ENCODE results near the gene MXD1. TPM values are rescaled to one million over a fixed set of nuclear protein-coding genes. Genes with fewer than 3 reads are reported as not detected.

MXD1 gene
- total RNA-seq, 1 experiment from 2014 or later, result 2.2 TPM

DNA sequence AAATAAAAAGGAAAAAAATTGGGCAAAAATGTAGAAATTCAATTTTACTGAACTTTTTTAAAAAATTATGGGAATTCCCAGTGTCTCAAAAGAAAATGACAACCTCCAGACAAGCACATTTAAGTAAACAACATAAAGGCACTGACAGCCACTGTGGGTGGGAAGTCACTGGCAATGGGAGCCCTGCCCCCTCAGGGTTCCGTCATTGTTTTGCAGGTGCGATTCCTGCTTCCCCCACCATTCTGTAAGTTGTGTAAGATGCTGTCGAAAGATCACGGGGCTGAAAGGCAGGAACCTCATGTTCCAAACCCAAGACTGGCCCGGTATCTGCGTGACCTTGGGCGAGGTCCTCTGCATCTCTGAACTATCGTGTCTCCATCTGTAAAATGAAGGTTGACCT, 62.3 kb downstream of the MXD1 start:
- DNase-seq (ENCODE audit: low spot score), result no peak

DNA sequence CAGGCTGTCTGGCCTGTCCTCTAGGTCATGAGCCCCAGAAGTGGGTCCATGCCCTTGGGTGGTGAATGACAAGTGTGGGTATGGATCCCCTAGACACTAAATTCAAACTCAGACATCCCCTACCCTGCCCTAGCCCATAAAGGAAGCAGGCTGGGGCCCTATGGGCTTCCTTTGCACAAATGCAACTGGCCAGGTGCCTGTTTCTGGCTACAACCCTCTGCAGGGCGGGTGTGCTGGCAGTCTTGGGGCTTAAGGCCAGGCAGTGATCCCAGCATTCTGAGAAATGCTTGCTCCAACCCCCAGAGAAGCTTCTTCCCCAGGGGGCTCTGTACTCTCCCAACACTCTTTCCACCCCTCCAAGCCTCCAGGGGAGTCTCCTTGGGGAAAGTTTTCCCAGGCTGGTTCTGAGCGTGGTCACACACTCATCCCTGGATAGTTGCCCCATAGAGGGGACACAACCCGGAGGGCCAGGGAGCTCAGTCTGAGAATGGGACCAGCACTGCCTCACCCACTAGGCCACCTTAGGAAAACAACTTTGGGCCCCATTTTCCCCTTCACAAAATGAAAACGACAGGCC, 63.1 kb downstream of the MXD1 start:
- no peak for DNase-seq (ENCODE audit: low spot score)

DNA sequence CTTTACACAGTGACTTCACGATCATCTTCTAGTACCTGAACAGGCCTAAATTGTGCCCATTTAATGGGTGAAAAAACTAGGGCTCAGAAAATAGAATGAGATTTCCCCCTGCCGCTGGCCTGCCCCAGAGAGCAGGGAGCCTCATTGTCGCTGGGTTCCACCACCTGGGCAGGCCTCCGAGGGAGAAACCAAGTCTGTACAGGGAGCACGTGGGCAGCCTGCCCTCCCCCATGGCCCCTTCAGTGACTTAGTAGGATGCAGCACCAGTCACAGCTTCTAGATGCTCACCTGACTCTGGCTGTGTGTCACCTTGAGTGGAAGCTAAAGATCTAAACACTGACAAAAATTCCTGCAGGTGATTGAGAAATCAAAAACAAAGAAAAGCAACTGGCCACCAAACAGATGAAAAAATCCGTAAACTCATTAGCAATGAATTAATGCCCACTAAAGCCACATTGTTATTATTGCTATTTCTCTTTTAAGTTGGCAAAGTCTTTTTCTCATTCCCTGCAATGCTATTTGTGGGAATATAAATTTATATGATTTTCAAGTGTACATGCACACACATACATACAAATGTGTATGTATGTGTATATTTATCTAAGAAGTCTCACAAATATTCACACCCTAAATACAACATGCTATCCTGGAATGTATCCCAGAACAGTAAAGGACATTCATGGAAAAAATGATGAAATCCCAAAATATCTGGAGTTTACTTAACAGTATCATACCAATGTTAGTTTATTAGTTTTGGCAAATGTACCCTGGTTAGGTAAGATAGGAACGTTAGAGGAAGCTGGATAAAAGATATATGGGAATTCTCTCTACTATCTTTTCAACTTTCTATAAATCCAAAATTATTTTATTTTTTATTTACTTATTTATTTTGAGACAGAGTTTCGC, 65.2 kb downstream of the MXD1 start:
- DNase-seq (ENCODE audit: low spot score), result no peak

GRCh38 chr2:69983392-69983966, 68.6 kb downstream of the MXD1 start:
- no peak for DNase-seq (ENCODE audit: low spot score)

GRCh38 chr2:69985216-69985615, 70.3 kb downstream of the MXD1 start:
- no peak for DNase-seq (ENCODE audit: low spot score)

DNA sequence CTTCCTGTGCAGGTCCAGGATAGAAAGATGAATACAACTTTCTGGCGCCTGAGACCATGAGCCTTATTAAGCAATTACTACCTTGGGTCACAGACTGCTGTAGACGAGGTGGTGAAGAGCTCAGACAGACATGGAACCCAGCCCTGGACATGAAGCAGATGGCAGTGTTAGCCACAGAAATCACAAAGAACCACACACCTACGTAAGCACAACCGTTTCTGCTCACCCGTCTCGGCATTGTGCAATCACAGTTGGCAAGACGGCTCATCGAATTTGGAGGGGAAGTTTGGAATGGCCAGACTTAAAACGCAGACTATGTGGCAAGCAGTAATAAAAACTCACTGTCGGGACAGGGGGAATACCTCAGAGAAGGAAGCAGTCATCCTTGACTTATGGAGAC, 70.8 kb downstream of the MXD1 start:
- DNase-seq (ENCODE audit: low spot score), result no peak

DNA sequence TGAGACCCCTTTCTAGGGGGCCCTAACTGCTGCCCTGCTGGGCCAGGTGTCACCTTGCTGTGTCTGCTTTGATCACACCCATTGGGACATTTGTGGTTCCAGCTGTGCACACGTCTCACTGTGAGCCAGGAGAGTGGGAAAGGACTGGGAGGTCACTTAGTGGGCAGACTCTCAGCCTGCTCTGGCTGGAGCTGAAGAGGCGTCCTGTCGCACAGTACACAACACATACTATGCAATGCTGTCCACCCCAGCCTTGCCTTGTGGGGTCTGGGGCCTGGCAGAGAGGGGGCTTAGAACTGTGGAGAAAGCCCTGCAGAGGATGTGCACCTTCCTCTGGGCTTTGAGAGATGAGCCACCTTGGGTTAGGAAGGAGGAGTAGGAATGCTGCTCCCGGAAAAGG, 71.8 kb downstream of the MXD1 start:
- no peak for DNase-seq (ENCODE audit: low spot score)

DNA sequence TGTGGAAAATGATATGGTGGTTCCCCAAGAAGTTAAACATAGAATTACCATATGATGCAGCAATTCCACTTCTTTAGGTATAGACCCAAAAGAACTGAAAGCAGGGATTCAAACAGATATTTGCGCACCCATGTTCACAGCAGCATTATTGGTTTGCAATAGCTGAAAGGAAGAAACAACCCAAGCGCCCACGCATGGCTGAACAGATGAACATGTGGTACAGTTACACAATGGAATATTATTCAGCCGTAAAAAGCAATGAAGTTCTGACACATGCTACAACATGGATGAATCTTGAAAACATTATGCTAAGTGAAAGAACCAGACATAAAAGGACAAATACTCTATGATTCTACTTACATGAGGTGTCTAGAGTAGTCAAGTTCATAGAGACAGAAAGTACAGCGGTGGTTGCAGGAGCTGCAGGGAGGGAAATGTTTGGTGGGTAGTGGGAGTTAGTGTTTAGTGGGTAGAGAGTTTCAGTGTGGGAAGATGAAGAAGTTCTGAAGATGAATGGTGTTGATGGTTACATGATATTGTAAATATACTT, 73.3 kb downstream of the MXD1 start:
- DNase-seq (ENCODE audit: low spot score), result no peak

DNA sequence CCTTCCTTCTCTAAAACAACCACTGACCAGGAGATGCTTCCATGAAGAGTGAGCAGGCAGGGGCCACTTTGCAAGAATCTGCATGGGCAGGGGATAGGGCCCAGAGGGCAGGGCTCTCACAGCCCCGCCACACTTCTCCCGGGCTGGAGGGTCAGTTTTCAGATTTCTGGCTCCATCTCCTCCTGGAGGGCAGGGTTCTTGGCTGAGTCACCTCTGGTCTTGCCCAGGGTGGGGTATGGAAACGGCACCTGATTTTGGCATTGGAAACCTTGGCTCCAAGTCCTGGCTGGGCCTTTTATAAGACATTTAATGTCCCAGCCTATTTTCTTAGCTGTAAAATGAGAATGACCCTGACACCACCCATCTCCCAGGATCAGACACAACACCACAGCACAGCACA, 74.1 kb downstream of the MXD1 start:
- no peak for DNase-seq (ENCODE audit: low spot score)

DNA sequence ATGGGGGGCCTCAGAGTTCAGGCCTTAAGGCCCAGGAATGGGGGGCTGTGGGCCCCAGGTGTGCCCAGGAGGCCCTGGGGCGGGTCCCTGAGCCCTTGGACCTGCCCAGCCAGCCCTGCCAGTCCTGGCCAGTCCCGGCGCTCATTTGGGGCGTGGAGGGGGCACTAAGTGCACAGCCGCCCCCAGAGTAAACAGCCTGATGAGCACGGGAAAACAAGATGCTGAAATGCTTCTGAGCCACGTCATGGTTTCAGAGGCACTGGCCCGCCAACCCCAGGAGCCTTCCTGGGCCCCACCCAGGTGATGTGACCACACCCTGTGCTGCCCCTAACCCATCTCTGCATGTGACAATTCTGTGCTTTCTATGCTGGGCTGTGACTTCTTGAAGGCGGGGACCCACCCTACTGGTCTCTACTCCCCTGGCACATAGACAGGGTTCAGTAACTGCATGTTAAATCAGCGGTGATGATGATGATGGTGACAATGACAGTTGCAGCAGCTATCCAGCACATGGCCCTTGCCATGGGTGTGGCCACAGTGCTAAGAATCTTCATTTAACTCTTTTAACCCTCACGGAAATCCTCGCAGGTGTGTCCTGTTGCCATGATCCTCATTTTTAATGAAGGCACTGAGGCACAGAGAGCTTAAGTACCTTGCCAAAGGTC, 74.7 kb downstream of the MXD1 start:
- DNase-seq (ENCODE audit: low spot score), result no peak

Other genes with a start within 250 kb of the MXD1 start
- gene ANXA4, start 173.0 kb upstream of the MXD1 start, total RNA-seq (2014; rRNA removed; shearing (Covaris generic)), result 85.1 and 89.9 TPM in 2 replicates
- 15.7 and 20.0 TPM in 2 replicates for gene GMCL1, start 85.4 kb upstream of the MXD1 start, total RNA-seq (2014; rRNA removed; shearing (Covaris generic))
- 92.3 and 168 TPM in 2 replicates for gene SNRNP27, start 21.2 kb upstream of the MXD1 start, total RNA-seq (2014; rRNA removed; shearing (Covaris generic))
- gene ASPRV1, start 46.5 kb downstream of the MXD1 start, total RNA-seq (2014; rRNA removed; shearing (Covaris generic)), result 0.10 TPM in 1 of 2 replicates, not detected in the other
- gene PCBP1, start 172.4 kb downstream of the MXD1 start, total RNA-seq (2014; rRNA removed; shearing (Covaris generic)), result 24.3 and 26.3 TPM in 2 replicates

Measured in A172 (cell line).